ENCODE measurements around the gene A4GALT. TPM values are rescaled to one million over a fixed set of nuclear protein-coding genes. Genes with fewer than 3 reads are reported as not detected.
"Not testable (repeated sequence)": the region's sequence is repeated elsewhere in the genome, so short reads cannot be mapped to it uniquely, and the experiment has no call there.

The A4GALT gene
- polyA plus RNA-seq, 1 experiment = 1.8 TPM

GRCh38 chr22:42752912-42753311, 32.2 kb upstream of the A4GALT start:
- Histone ChIP-seq H3K27me3 (ENCODE audit: control insufficient read depth, insufficient read depth, low read length) (no peaks in the 10 kb centered on the region), H3K27ac (ENCODE audit: low read depth, low read length) (no peak overlapping the region), H3K9me3 (ENCODE audit: control insufficient read depth, insufficient read depth, low read length) (peaks cover 3% of the 10 kb centered on the region; the same call in 1 of the 2 replicates), H3K4me3 (ENCODE audit: low read depth, low read length) (no peak overlapping the region)
- no peak for DNase-seq (ENCODE audit: low read depth, low spot score)
- ChIA-PET CTCF (no interaction called here), POLR2A (no interaction called here)
- TF ChIP-seq CTCF (IDR thresholded peaks at IDR 0.05; ENCODE audit: low read depth, low read length) = no peak

DNA sequence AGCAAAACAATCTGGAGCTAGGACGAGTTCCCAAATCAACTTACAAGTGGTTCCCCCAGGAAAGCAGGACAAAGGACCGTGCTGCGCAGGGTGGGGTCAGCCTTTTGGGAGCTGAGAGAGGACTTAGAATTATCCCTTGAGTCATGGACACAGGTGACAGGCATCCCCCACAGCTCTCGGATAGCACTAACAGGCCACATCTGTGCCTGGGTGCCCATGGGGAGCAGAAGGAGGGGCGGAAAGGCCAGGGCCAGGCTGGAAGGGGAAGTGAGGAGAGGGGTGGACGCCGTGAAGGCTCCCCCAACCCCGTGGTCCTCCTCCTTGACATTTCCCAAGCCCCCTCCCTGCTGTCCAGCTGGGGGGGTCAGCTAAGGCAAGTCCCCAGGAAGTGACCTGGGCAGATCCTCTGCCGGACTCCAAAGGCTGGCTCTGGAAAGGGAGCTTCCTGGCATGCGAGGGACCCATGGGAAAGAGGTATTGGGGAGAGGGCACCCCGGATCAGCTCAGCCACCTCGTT, 31.6 kb upstream of the A4GALT start:
- Histone ChIP-seq H3K9me3 (ENCODE audit: control insufficient read depth, insufficient read depth, low read length) (peaks cover 3% of the 10 kb centered on the region; the same call in 1 of the 2 replicates), H3K4me3 (ENCODE audit: low read depth, low read length) (no peak overlapping the region), H3K27ac (ENCODE audit: low read depth, low read length) (no peak overlapping the region), H3K27me3 (ENCODE audit: control insufficient read depth, insufficient read depth, low read length) (no peaks in the 10 kb centered on the region)
- CTCF ChIA-PET = no interaction called here
- no peak for DNase-seq (ENCODE audit: low read depth, low spot score)
- POLR2A ChIA-PET = no interaction called here
- TF ChIP-seq CTCF (IDR thresholded peaks at IDR 0.05; ENCODE audit: low read depth, low read length) = no peak

DNA sequence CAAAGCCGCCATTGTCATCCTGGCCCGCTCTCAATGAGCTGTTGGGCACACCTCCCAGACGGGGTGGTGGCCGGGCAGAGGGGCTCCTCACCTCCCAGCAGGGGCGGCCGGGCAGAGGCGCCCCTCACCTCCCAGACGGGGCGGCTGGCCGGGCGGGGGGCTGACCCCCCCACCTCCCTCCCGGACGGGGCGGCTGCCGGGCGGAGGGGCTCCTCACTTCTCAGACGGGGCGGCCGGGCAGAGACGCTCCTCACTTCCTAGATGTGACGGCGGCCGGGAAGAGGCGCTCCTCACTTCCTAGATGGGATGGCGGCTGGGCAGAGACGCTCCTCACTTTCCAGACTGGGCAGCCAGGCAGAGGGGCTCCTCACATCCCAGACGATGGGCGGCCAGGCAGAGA, 29.8 kb upstream of the A4GALT start:
- H3K4me3 ChIP-seq (ENCODE audit: low read depth, low read length); H3K27me3 ChIP-seq (ENCODE audit: control insufficient read depth, insufficient read depth, low read length); H3K27ac ChIP-seq (ENCODE audit: low read depth, low read length); CTCF ChIA-PET; H3K9me3 ChIP-seq (ENCODE audit: control insufficient read depth, insufficient read depth, low read length); DNase-seq (ENCODE audit: low read depth, low spot score); POLR2A ChIA-PET: not testable (repeated sequence)

DNA sequence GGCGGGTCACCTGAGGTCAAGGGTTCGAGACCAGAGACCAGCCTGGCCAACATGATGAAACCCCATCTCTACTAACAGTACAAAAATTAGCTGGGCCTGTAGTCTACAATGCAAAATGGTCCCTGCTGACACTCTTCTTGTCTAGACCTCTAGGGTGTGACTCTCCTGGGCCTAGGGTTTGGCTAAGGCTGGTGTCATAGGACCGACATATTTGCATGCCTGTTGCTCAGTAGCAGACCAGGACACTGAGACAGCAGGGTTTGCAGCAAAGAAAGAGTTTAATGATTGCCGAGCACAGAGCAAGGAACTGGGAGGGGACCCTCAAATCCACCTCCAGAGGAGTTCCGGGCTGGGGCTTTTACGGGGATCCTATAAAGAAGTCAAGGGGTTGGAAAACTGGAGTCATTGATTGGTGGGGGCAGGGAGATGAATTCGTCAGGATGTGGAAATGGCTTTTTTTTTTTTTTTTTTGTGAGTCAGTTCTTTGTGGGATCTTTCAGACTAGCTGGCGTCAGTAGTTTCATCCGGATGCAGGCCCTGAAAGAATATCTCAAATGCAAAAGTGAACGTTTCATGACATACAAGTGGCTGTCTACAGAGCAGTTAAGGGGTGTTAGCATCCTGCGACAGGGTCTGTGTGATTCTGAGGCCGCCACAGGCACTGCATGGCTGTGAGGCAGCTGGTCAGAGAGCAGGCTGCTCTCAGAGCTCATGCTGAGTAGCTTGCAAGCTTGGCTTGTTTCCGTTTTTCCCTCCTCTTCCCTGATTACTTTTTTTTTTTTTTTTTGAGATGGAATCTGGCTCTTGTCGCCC, 27.2 kb upstream of the A4GALT start:
- no peaks in the 10 kb centered on the region for H3K27me3 ChIP-seq (ENCODE audit: control insufficient read depth, insufficient read depth, low read length)
- POLR2A ChIA-PET = interaction anchor here (0.6 to 1.2 kb wide), 5 partner anchors 16 to 85 kb away, joined by 3 to 7 read pairs (median 4); no protein-coding TSS in a partner anchor
- no peak for TF ChIP-seq CTCF (IDR thresholded peaks at IDR 0.05; ENCODE audit: low read depth, low read length)
- CTCF ChIA-PET = no interaction called here
- no peaks in the 10 kb centered on the region; the same call in 1 of the 2 replicates for H3K9me3 ChIP-seq (ENCODE audit: control insufficient read depth, insufficient read depth, low read length)
- no peak overlapping the region for H3K4me3 ChIP-seq (ENCODE audit: low read depth, low read length)
- H3K27ac ChIP-seq (ENCODE audit: low read depth, low read length) = peak overlapping the region; percentile 54
- no peak for DNase-seq (ENCODE audit: low read depth, low spot score)

DNA sequence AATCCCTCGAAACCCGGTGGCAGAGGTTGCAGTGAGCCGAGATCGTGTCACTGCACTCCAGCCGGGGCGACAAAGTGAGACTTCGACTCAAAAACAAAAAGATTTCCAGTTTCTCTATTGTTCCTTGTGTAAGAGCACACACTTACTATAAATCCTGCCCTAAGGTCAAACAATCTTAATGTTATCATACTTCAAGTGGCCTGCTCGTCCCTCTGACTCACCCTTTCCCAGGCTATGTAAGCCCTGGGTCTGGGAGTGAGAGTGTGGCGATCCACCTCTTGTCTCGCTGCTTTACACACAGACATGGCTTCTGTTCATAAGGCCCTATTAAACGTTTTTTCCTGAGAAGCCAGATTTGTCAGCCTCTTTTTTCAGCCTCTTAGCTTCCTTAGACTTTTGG, 24.4 kb upstream of the A4GALT start:
- no peak for TF ChIP-seq CTCF (IDR thresholded peaks at IDR 0.05; ENCODE audit: low read depth, low read length)
- Histone ChIP-seq H3K27me3 (ENCODE audit: control insufficient read depth, insufficient read depth, low read length) (no peaks in the 10 kb centered on the region), H3K9me3 (ENCODE audit: control insufficient read depth, insufficient read depth, low read length) (no peaks in the 10 kb centered on the region; the same call in 1 of the 2 replicates), H3K27ac (ENCODE audit: low read depth, low read length) (no peak overlapping the region), H3K4me3 (ENCODE audit: low read depth, low read length) (no peak overlapping the region)
- DNase-seq (ENCODE audit: low read depth, low spot score) = no peak
- ChIA-PET CTCF (no interaction called here), POLR2A (no interaction called here)
